ENCODE measurements around the gene PHLDB2.
"Not testable (repeated sequence)": the region's sequence is repeated elsewhere in the genome, so short reads cannot be mapped to it uniquely, and the experiment has no call there.

PHLDB2 gene

GRCh38 chr3:111859061-111859973 lies at the start of gene PHLDB2:
Gene PHLDB2 (plus strand): TSS chr3:111859265. CDS start chr3:111884078, 24,813 bp downstream.
- peak; percentile 29 to 37 for DNase-seq (ENCODE audit: low read depth in 2 of 2)

DNA sequence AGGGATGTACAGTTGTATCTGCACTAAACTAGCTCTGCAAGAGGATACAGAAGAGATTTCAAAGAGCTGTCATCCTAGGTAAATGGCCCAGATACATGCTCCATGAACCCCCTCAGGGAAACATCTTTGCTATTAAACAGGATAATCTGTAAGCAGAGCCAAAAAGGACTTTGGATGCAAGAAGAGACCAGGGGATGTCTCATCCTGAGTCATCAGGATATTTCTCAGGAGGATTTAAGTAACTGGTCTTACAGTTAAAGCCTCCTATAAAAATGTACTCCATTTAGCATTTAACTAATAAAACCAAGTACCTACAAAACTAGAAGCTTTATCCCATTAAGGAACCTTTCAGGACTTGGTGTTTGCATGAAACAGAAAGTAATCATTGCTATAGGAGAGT lies 48.2 kb upstream of the PHLDB2 start:
- no peak for DNase-seq (ENCODE audit: low read depth in 2 of 2)

DNA sequence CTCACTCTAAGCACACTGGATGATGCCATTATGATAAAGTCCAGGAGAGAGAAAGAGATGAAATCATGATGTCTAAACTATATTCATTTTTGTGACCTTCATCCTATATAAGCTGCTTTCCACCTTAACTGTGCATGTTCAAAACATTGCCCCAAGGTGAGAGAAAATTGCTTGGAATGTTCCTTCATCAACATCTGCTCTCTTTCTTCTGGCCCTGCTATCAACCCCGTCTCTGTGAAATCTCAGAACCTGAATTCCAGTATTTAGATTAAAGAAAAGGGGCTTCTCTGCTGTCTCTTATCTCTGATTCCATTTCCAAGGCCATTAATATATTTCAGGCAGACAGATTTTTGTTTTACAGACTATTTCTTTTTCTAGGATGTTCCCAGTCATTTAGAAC lies 47.3 kb upstream of the PHLDB2 start:
- DNase-seq (ENCODE audit: low read depth in 2 of 2) = no peak

DNA sequence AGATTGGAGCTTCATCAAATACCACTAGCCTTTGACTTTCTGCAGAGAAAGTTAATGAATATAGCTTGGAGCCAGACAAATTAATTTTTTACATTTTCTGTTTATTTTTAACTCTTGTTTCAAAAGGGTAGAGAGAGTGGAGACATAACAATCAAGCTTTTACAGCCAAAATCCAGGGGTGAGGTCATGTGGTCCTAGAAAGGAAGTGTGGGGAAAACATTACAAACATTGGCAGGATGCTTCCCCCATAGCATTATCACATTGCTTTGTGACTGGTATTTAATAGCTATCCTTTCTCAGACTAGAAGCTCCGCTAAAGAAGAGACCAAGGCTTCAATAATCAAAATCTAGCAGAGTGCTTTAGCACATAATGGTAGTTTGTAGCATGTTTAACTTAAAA lies 46.4 kb upstream of the PHLDB2 start:
- DNase-seq (ENCODE audit: low read depth in 2 of 2) = no peak

- no peak for DNase-seq (ENCODE audit: low read depth in 2 of 2)
Observed at GRCh38 chr3:111813441-111813840, 45.6 kb upstream of the PHLDB2 start.

- DNase-seq (ENCODE audit: low read depth in 2 of 2) = no peak
Observed at GRCh38 chr3:111813979-111814378, 45.1 kb upstream of the PHLDB2 start.

GRCh38 chr3:111816771-111817170 lies 42.3 kb upstream of the PHLDB2 start:
- not testable (repeated sequence) for DNase-seq (ENCODE audit: low read depth in 2 of 2)

DNA sequence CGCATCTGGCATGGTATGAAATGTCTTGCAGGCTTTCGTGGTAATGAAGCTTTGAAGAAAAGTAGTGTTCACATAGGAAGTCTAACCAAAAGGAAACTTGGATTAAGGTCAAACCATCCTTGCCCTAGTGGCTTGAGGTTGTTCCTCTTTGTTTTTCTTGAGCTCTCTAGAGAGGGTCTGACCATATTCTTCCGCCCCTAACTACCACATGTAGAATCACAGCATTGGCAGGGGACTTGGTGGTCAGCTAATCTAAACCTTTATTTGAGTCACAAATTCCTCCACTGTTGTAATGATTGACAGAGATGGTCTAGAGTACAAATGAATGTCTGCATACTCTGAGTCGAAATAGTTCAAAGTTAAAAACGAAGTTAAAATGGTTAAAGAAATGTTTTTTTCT lies 39.1 kb upstream of the PHLDB2 start:
- no peak for DNase-seq (ENCODE audit: low read depth in 2 of 2)

GRCh38 chr3:111820651-111821050 lies 38.4 kb upstream of the PHLDB2 start:
- DNase-seq (ENCODE audit: low read depth in 2 of 2) = no peak

GRCh38 chr3:111821891-111822290 lies 37.2 kb upstream of the PHLDB2 start:
- no peak for DNase-seq (ENCODE audit: low read depth in 2 of 2)

DNA sequence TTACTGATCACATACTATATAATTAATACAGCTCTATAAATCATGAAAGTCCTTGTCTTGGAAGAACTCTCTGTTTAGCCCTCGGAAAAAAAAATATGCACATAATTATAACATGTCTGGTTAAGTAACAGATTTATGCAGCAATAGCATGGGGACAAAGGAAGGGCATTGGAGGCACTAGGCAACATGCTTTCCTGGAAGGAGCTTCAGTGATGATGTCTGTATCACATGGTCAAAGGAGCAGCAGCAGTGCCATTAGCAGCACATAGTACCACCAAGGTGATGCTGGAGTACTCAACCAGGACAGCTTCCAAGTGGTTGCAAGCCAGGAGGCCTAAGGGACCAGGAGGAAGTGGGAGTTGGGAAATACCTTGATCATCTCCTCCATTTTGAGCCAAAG lies 36.3 kb upstream of the PHLDB2 start:
- no peak for DNase-seq (ENCODE audit: low read depth in 2 of 2)

GRCh38 chr3:111823341-111823855 lies 35.7 kb upstream of the PHLDB2 start:
- no peak for DNase-seq (ENCODE audit: low read depth in 2 of 2)

GRCh38 chr3:111824351-111824750 lies 34.7 kb upstream of the PHLDB2 start:
- no peak for DNase-seq (ENCODE audit: low read depth in 2 of 2)

- no peak for DNase-seq (ENCODE audit: low read depth in 2 of 2)
Observed at GRCh38 chr3:111827871-111828270, 31.2 kb upstream of the PHLDB2 start.

DNA sequence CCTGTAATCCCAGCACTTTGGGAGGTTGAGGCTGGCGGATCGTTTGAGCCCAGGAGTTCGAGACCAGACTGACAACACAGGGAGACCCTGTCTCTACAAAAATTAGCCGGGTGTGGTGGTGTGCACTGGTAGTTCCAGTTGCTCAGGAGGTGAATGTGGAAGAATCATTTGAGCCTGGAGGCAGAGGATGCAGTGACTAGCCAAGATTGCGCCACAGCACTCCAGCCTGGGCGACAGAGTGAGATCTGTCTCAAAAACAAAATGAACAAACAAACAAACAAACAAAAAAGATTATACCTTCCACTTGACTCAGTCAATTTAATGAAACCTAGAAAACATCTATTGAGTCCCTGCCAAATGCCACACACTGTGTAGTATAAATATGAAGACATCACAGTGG lies 30.5 kb upstream of the PHLDB2 start:
- no peak for DNase-seq (ENCODE audit: low read depth in 2 of 2)

GRCh38 chr3:111829023-111829422 lies 30.0 kb upstream of the PHLDB2 start:
- no peak for DNase-seq (ENCODE audit: low read depth in 2 of 2)

- DNase-seq (ENCODE audit: low read depth in 2 of 2) = no peak
Observed at GRCh38 chr3:111831840-111832239, 27.2 kb upstream of the PHLDB2 start.

- DNase-seq (ENCODE audit: low read depth in 2 of 2) = no peak
Observed at GRCh38 chr3:111837112-111837511, 22.0 kb upstream of the PHLDB2 start.

- no peak for DNase-seq (ENCODE audit: low read depth in 2 of 2)
Observed at GRCh38 chr3:111838133-111838532, 20.9 kb upstream of the PHLDB2 start.

- no peak for DNase-seq (ENCODE audit: low read depth in 2 of 2)
Observed at GRCh38 chr3:111846039-111846438, 13.0 kb upstream of the PHLDB2 start.

GRCh38 chr3:111846717-111847116 lies 12.3 kb upstream of the PHLDB2 start:
- no peak for DNase-seq (ENCODE audit: low read depth in 2 of 2)

DNA sequence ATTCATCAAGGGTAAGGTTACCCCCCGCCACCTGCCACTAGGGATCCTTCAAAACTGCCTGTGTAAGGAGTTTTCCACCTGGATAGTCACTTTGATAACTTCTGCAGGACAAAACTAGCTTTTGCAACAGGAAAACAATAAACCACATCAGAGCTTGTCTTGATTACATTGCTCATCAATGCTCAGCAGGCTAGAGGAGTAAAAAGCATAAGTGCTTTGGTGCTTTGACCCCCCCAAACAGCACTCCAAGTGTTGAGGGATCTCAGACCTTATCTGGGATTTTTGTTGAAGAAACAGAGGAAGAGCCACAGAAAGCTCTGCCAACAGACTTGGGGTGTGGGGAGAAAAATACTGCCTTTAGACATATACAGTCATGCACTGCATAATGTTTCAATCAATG lies 10.8 kb upstream of the PHLDB2 start:
- no peak for DNase-seq (ENCODE audit: low read depth in 2 of 2)

GRCh38 chr3:111848778-111849177 lies 10.3 kb upstream of the PHLDB2 start:
- no peak for DNase-seq (ENCODE audit: low read depth in 2 of 2)
